ENCODE results near the gene ICAM4.

GRCh38 chr19:10290357-10290875 is 3.7 kb downstream of the ICAM4 start:
- TF ChIP-seq EP300 (conservative IDR thresholded peaks at IDR 0.05; ENCODE audit: poor library complexity, severe bottlenecking), result no peak
- TF ChIP-seq CTCF (IDR thresholded peaks at IDR 0.05; ENCODE audit: poor library complexity, severe bottlenecking), result no peak
- TF ChIP-seq TAF1 (IDR thresholded peaks at IDR 0.05; ENCODE audit: low read depth), result no peak
- no peak for TF ChIP-seq REST (IDR thresholded peaks at IDR 0.05; ENCODE audit: borderline replicate concordance)
- no peak for TF ChIP-seq EZH2 (IDR thresholded peaks at IDR 0.05; ENCODE audit: borderline replicate concordance, insufficient read depth, low read length, poor library complexity, severe bottlenecking)
- TF ChIP-seq POLR2AphosphoS5 (IDR thresholded peaks at IDR 0.05), result no peak
- no peak for TF ChIP-seq SMC3 (conservative IDR thresholded peaks at IDR 0.05; ENCODE audit: poor library complexity)
- TF ChIP-seq RAD21 (conservative IDR thresholded peaks at IDR 0.05), result no peak
- no peak for TF ChIP-seq MXI1 (conservative IDR thresholded peaks at IDR 0.05; ENCODE audit: poor library complexity, severe bottlenecking)

All from neural cell (in vitro differentiated cells).